B cell (primary cell): Measurements from ENCODE around the gene MPHOSPH6. TPM values are rescaled to one million over a fixed set of nuclear protein-coding genes. Genes with fewer than 3 reads are reported as not detected.

Source experiments
- ATAC-seq: fragments of 200-7000 bp; cut with Tn5 transposase; one replicate; pipeline ENCODE4 v1.10.0; 2021; ENCODE audit warnings: low read depth, mild to moderate bottlenecking, moderate number of reproducible peaks, moderate library complexity
- CTCF ChIA-PET: fragments of 350-600 bp; sonication (Branson Sonifier 250); formaldehyde crosslinking; loops from one replicate; lab custom pipeline; 2021; ENCODE audit warnings: antibody characterized with exemption, inconsistent platforms; lab: Charles Lee
- POLR2A ChIA-PET: fragments of 350-600 bp; sonication (Branson Sonifier 250); formaldehyde crosslinking; loops from one replicate; lab custom pipeline; 2021; ENCODE audit warnings: antibody characterized with exemption; lab: Charles Lee
- DNase-seq: peaks from one replicate; pipeline ENCODE4 v3.0.0; 2013
- H2AFZ ChIP-seq: 2 replicates; pipeline ENCODE4 v1.6.1; 2012; ENCODE audit warnings: mild to moderate bottlenecking, low read depth, low read length; ENCODE audit not compliant: insufficient read depth, poor library complexity, severe bottlenecking
- H3K27ac ChIP-seq, 2 donors: 1 replicate in 1 of 2; 2 replicates in 1 of 2; pipeline ENCODE4 v1.5.1; 2012 to 2013; ENCODE audit warnings: low read length in 2 of 2, mild to moderate bottlenecking in 2 of 2, moderate library complexity in 1 of 2
- H3K27me3 ChIP-seq, 4 experiments: fragments of 200-600 bp in 1 of 4; sonication (generic) in 1 of 4; replicated peaks in 1 of 4; 1 replicate in 2 of 4; 2 replicates in 2 of 4; pipeline versions ENCODE4 v1.6.1 to v1.7.0; 2013 to 2016; ENCODE audit warnings: low read length in 3 of 4, mild to moderate bottlenecking in 2 of 4, mixed read lengths in 1 of 4, moderate library complexity in 1 of 4; ENCODE audit not compliant: insufficient read depth in 4 of 4, control insufficient read depth in 3 of 4; ENCODE audit errors: control extremely low read depth in 1 of 4
- H3K36me3 ChIP-seq, 2 experiments: replicated peaks in 1 of 2; 1 replicate in 1 of 2; 2 replicates in 1 of 2; pipeline versions ENCODE4 v1.6.1 to v1.7.1; 2013; ENCODE audit warnings: low read length in 1 of 2; ENCODE audit not compliant: insufficient read depth in 2 of 2, control insufficient read depth in 1 of 2; ENCODE audit errors: control extremely low read depth in 1 of 2, extremely low read depth in 1 of 2
- H3K4me1 ChIP-seq, 2 donors: fragments of 200-600 bp in 1 of 2; sonication (generic) in 1 of 2; 1 replicate in 1 of 2; 2 replicates in 1 of 2; pipeline versions ENCODE4 v1.5.1 to v1.6.1; 2013 to 2017; ENCODE audit warnings: low read length in 2 of 2; ENCODE audit not compliant: control insufficient read depth in 2 of 2, insufficient read depth in 2 of 2
- H3K4me2 ChIP-seq: replicated peaks from 2 replicates; pipeline ENCODE3; 2012; ENCODE audit warnings: mild to moderate bottlenecking, low read depth, low read length; ENCODE audit not compliant: poor library complexity, severe bottlenecking
- H3K4me3 ChIP-seq, 5 experiments: fragments of 200-600 bp in 1 of 5; sonication (generic) in 1 of 5; 1 replicate in 3 of 5; 2 replicates in 2 of 5; pipeline versions ENCODE4 v1.5.1 to v1.7.0; 2011 to 2016; ENCODE audit warnings: low read length in 4 of 5, mild to moderate bottlenecking in 4 of 5, low read depth in 2 of 5, control low read depth in 1 of 5, moderate library complexity in 1 of 5; ENCODE audit not compliant: insufficient read depth in 1 of 5; ENCODE audit errors: control extremely low read depth in 1 of 5, extremely low read depth in 1 of 5
- H3K79me2 ChIP-seq: fragments of 200-600 bp; sonication (generic); one replicate; pipeline ENCODE4 v1.6.0; 2016; ENCODE audit warnings: low read length; ENCODE audit not compliant: control insufficient read depth, insufficient read depth
- H3K9ac ChIP-seq: fragments of 200-600 bp; sonication (generic); 2 replicates; pipeline ENCODE4 v1.6.1; 2017; ENCODE audit warnings: mild to moderate bottlenecking, low read length, moderate library complexity
- H3K9me3 ChIP-seq, 3 donors: one replicate each; pipeline versions ENCODE4 v1.6.1 to v1.7.1; 2013; ENCODE audit warnings: low read length in 2 of 3; ENCODE audit not compliant: control insufficient read depth in 2 of 3, insufficient read depth in 1 of 3; ENCODE audit errors: control extremely low read depth in 1 of 3
- H4K20me1 ChIP-seq: 2 replicates; pipeline ENCODE4 v1.6.0; 2012; ENCODE audit warnings: mild to moderate bottlenecking, low read length; ENCODE audit not compliant: insufficient read depth, control insufficient read depth, poor library complexity, severe bottlenecking
- H3K27ac Mint-ChIP-seq: one replicate; pipeline ENCODE4 v1.8.0; 2021; ENCODE audit warnings: mixed read lengths
- H3K27me3 Mint-ChIP-seq: one replicate; pipeline ENCODE4 v1.8.0; 2021; ENCODE audit warnings: mixed read lengths
- H3K4me1 Mint-ChIP-seq: one replicate; pipeline ENCODE4 v1.8.0; 2021; ENCODE audit warnings: mixed read lengths
- H3K4me3 Mint-ChIP-seq: one replicate; pipeline ENCODE4 v1.8.0; 2021; ENCODE audit warnings: mixed read lengths
- H3K9me3 Mint-ChIP-seq: one replicate; pipeline ENCODE4 v1.8.0; 2022; ENCODE audit warnings: mixed read lengths; ENCODE audit not compliant: insufficient read depth
- CTCF ChIP-seq: fragments of 200-600 bp; IDR thresholded peaks from one replicate; pipeline ENCODE4 v1.8.0; 2022; ENCODE audit warnings: antibody characterized with exemption, mild to moderate bottlenecking
- EZH2 ChIP-seq: IDR thresholded peaks from 2 replicates; pipeline ENCODE4 v1.6.1; 2012; ENCODE audit warnings: borderline replicate concordance, low read depth, mild to moderate bottlenecking, moderate library complexity, low read length; ENCODE audit not compliant: insufficient read depth, poor library complexity, severe bottlenecking
- WGBS: methylation state at CpG from one replicate; pipeline ENCODE4 v1.1.5; 2013; ENCODE audit warnings: missing lambda C conversion rate; ENCODE audit not compliant: insufficient coverage; 5-methylcytosine and 5-hydroxymethylcytosine counted together
- intact Hi-C: fragments of 100-400 bp; cut with micrococcal nuclease; formaldehyde crosslinking; loops from one replicate; pipeline ENCODE4 v1.10.0; 2022
- polyA plus RNA-seq: library from polyadenylated mRNA; depleted of rRNA; stranded (reverse); fragments of >200 nt; gene quantifications from 2 replicates; pipeline ENCODE4 v1.2.3, GENCODE V29; 2012
- total RNA-seq, 2 donors: library from RNA; stranded (reverse); fragments of 120-200 nt in 1 of 2; gene quantifications; 1 replicate in 1 of 2; 2 replicates in 1 of 2; pipeline versions ENCODE4 v1.2.3 to v1.2.4, GENCODE V29; 2013 to 2022

The MPHOSPH6 gene
- total and polyA plus RNA-seq, 2 donors (not counting 1 experiment from before 2014, with no cell fraction given): 4.6 to 20.4 TPM

GRCh38 chr16:82194086-82194485 is 24.1 kb upstream of the MPHOSPH6 start:
- TF ChIP-seq EZH2 (no peak), CTCF (no peak)
- Mint-ChIP-seq H3K27ac (no peak overlapping the region), H3K4me3 (no peak overlapping the region), H3K4me1 (peaks cover 15% of the 10 kb centered on the region), H3K9me3 (no peaks in the 10 kb centered on the region), H3K27me3 (no peaks in the 10 kb centered on the region)
- H3K36me3 ChIP-seq: no peaks in the 10 kb centered on the region
- intact Hi-C loops: no loop called here
- CTCF ChIA-PET: no interaction called here
- WGBS: no CpG with 5 or more reads among the region's 1 CpG
- H3K79me2 ChIP-seq: no peaks in the 10 kb centered on the region
- H3K4me3 ChIP-seq: no peak overlapping the region
- H3K27me3 ChIP-seq: peaks cover 0 to 7% (median 2%) of the 10 kb centered on the region in 4 experiments
- no peak overlapping the region for H2AFZ ChIP-seq
- POLR2A ChIA-PET: interaction anchor here (0.7 kb wide), 1 partner anchor 23 kb away, joined by 8 read pairs; no protein-coding TSS in a partner anchor
- no peaks in the 10 kb centered on the region for H4K20me1 ChIP-seq
- H3K4me2 ChIP-seq: no peak overlapping the region
- H3K27ac ChIP-seq: no peak overlapping the region
- DNase-seq (no peak), ATAC-seq (no peak)
- no peaks in the 10 kb centered on the region for H3K9me3 ChIP-seq
- no peak overlapping the region for H3K9ac ChIP-seq
- H3K4me1 ChIP-seq: no peaks in the 10 kb centered on the region

- no peaks in the 10 kb centered on the region for H4K20me1 ChIP-seq
- H3K27ac ChIP-seq: no peak overlapping the region
- H3K79me2 ChIP-seq: no peaks in the 10 kb centered on the region
- 36% methylated on average over 4 of the region's 4 CpGs for WGBS
- H3K4me1 ChIP-seq: no peaks in the 10 kb centered on the region
- H3K4me2 ChIP-seq: no peak overlapping the region
- intact Hi-C loops: no loop called here
- Mint-ChIP-seq H3K4me1 (peaks cover 15% of the 10 kb centered on the region), H3K9me3 (no peaks in the 10 kb centered on the region), H3K27ac (no peak overlapping the region), H3K27me3 (peaks cover 5% of the 10 kb centered on the region), H3K4me3 (no peak overlapping the region)
- no peaks in the 10 kb centered on the region for H3K9me3 ChIP-seq
- TF ChIP-seq EZH2: no peak
- no peak for TF ChIP-seq CTCF
- H3K36me3 ChIP-seq: no peaks in the 10 kb centered on the region
- no peak overlapping the region for H3K9ac ChIP-seq
- H2AFZ ChIP-seq: no peak overlapping the region
- peaks cover 0 to 7% (median 2%) of the 10 kb centered on the region in 4 experiments for H3K27me3 ChIP-seq
- no peak for DNase-seq
- POLR2A ChIA-PET: no interaction called here
- CTCF ChIA-PET: interaction anchor here (1.1 kb wide), 1 partner anchor 37 kb away, joined by 3 read pairs; no protein-coding TSS in a partner anchor
- H3K4me3 ChIP-seq: no peak overlapping the region
- peak; percentile 33 for ATAC-seq
These were observed 22.6 kb upstream of the MPHOSPH6 start for GRCh38 chr16:82192665-82193064.
